CD14-positive monocyte (primary cell): ENCODE measurements around the gene IL5RA. TPM values are rescaled to one million over a fixed set of nuclear protein-coding genes. Genes with fewer than 3 reads are reported as not detected.
A peak's percentile ranks its signal among the peaks of the same experiment; 100 is the strongest.

Experiments
- DNase-seq, 3 donors: peaks; one replicate each; pipeline ENCODE4 v3.0.0-alpha.2; 2011 to 2022
- H2AFZ ChIP-seq: 2 replicates; pipeline ENCODE4 v1.6.0; 2012; ENCODE audit warnings: mild to moderate bottlenecking, low read depth, low read length, inconsistent platforms; ENCODE audit not compliant: insufficient read depth, poor library complexity, severe bottlenecking
- H3K27ac ChIP-seq, 2 donors: 1 replicate in 1 of 2; 2 replicates in 1 of 2; pipeline ENCODE4 v1.5.1; 2012 to 2013; ENCODE audit warnings: low read length in 2 of 2, control low read depth in 1 of 2, inconsistent platforms in 1 of 2, low read depth in 1 of 2, mild to moderate bottlenecking in 1 of 2
- H3K27me3 ChIP-seq, 2 donors: one replicate each; pipeline versions ENCODE4 v1.6.0 to v1.6.1; 2011 to 2013; ENCODE audit warnings: low read length in 2 of 2; ENCODE audit not compliant: control insufficient read depth in 2 of 2, insufficient read depth in 2 of 2
- H3K36me3 ChIP-seq, 2 donors: replicated peaks in 1 of 2; 1 replicate in 1 of 2; 2 replicates in 1 of 2; pipeline versions ENCODE4 v1.5.1 to v1.6.1; 2012 to 2013; ENCODE audit warnings: low read length in 2 of 2, control low read depth in 1 of 2, inconsistent platforms in 1 of 2, mild to moderate bottlenecking in 1 of 2; ENCODE audit not compliant: insufficient read depth in 2 of 2, control insufficient read depth in 1 of 2
- H3K4me1 ChIP-seq, 2 donors: 1 replicate in 1 of 2; 2 replicates in 1 of 2; pipeline versions ENCODE4 v1.5.1 to v1.6.1; 2012 to 2013; ENCODE audit warnings: low read length in 2 of 2, control low read depth in 1 of 2, inconsistent platforms in 1 of 2, mild to moderate bottlenecking in 1 of 2, moderate library complexity in 1 of 2; ENCODE audit not compliant: insufficient read depth in 2 of 2, control insufficient read depth in 1 of 2
- H3K4me2 ChIP-seq: replicated peaks from 2 replicates; pipeline ENCODE3; 2012; ENCODE audit warnings: low read length, moderate library complexity, mild to moderate bottlenecking; ENCODE audit not compliant: poor library complexity, severe bottlenecking; ENCODE audit errors: extremely low read depth
- H3K4me3 ChIP-seq, 3 experiments: fragments of 200-600 bp in 1 of 3; sonication (generic) in 1 of 3; replicated peaks in 1 of 3; 1 replicate in 2 of 3; 2 replicates in 1 of 3; pipeline ENCODE4 v1.5.1; 2011 to 2013; ENCODE audit warnings: low read length in 3 of 3, mild to moderate bottlenecking in 3 of 3, control low read depth in 2 of 3, low read depth in 2 of 3, inconsistent platforms in 1 of 3, moderate library complexity in 1 of 3
- H3K79me2 ChIP-seq: 2 replicates; pipeline ENCODE4 v1.6.0; 2012; ENCODE audit warnings: mild to moderate bottlenecking, control low read depth, inconsistent platforms, low read length, moderate library complexity; ENCODE audit not compliant: insufficient read depth
- H3K9ac ChIP-seq: 2 replicates; pipeline ENCODE4 v1.6.0; 2017; ENCODE audit warnings: low read length, mild to moderate bottlenecking; ENCODE audit not compliant: insufficient read depth, poor library complexity, severe bottlenecking
- H3K9me3 ChIP-seq, 2 donors: replicated peaks in 1 of 2; 1 replicate in 1 of 2; 2 replicates in 1 of 2; pipeline versions ENCODE4 v1.5.1 to v1.6.1; 2012 to 2013; ENCODE audit warnings: low read length in 2 of 2, control low read depth in 1 of 2; ENCODE audit not compliant: control insufficient read depth in 1 of 2, insufficient read depth in 1 of 2
- H4K20me1 ChIP-seq: 2 replicates; pipeline ENCODE4 v1.6.0; 2012; ENCODE audit warnings: mild to moderate bottlenecking, low read length, control low read depth, moderate library complexity; ENCODE audit not compliant: insufficient read depth
- H3K27ac Mint-ChIP-seq, 7 donors: one replicate each; pipeline ENCODE4 v1.8.0; 2020; ENCODE audit warnings: mild to moderate bottlenecking in 7 of 7, mixed read lengths in 7 of 7, moderate library complexity in 6 of 7, inconsistent platforms in 2 of 7
- H3K27me3 Mint-ChIP-seq, 3 donors: one replicate each; pipeline ENCODE4 v1.8.0; 2021 to 2022; ENCODE audit warnings: low read depth in 3 of 3, mild to moderate bottlenecking in 3 of 3, mixed read lengths in 3 of 3, moderate library complexity in 3 of 3, inconsistent platforms in 1 of 3
- H3K36me3 Mint-ChIP-seq, 2 donors: one replicate each; pipeline ENCODE4 v1.8.0; 2020; ENCODE audit warnings: mixed read lengths in 2 of 2, inconsistent platforms in 1 of 2, mild to moderate bottlenecking in 1 of 2
- H3K4me1 Mint-ChIP-seq: one replicate; pipeline ENCODE4 v1.8.0; 2020; ENCODE audit warnings: mild to moderate bottlenecking, mixed read lengths
- H3K4me3 Mint-ChIP-seq, 2 donors: one replicate each; pipeline ENCODE4 v1.8.0; 2020; ENCODE audit warnings: mild to moderate bottlenecking in 2 of 2, mixed read lengths in 2 of 2, moderate library complexity in 1 of 2
- H3K9me3 Mint-ChIP-seq, 7 donors: one replicate each; pipeline ENCODE4 v1.8.0; 2020 to 2022; ENCODE audit warnings: mixed read lengths in 7 of 7, mild to moderate bottlenecking in 6 of 7, moderate library complexity in 6 of 7, inconsistent platforms in 2 of 7
- CTCF ChIP-seq: fragments of 200-600 bp; IDR thresholded peaks from one replicate; pipeline ENCODE4 v1.8.0; 2022; ENCODE audit warnings: antibody characterized with exemption, mild to moderate bottlenecking
- WGBS: methylation state at CpG from one replicate; pipeline ENCODE4 v1.1.5; 2013; ENCODE audit warnings: missing lambda C conversion rate; ENCODE audit not compliant: insufficient coverage; 5-methylcytosine and 5-hydroxymethylcytosine counted together
- intact Hi-C, 2 donors: fragments of 100-400 bp; cut with micrococcal nuclease; formaldehyde crosslinking; loops; one replicate each; pipeline versions ENCODE4 v1.15.0 to v1.15.1; 2023
- polyA plus RNA-seq, 3 donors: library from polyadenylated mRNA; depleted of rRNA in 1 of 3; unstranded in 2 of 3; stranded (reverse) in 1 of 3; fragments of 300-500 nt in 2 of 3; fragments of >200 nt in 1 of 3; fragmentation: Illumina TruSeq in 2 of 3; gene quantifications; 1 replicate in 2 of 3; 2 replicates in 1 of 3; pipeline ENCODE4 v1.2.3, GENCODE V29; 2012 to 2021

The IL5RA gene
- polyA plus RNA-seq, 3 donors = not detected

- no peak overlapping the region for H3K9ac ChIP-seq
Observed at GRCh38 chr3:3109407-3110298, 521 bp downstream of the IL5RA start.

GRCh38 chr3:3107858-3108257, 2.3 kb downstream of the IL5RA start:
- no peak overlapping the region for H2AFZ ChIP-seq
- Mint-ChIP-seq H3K9me3 (peaks cover 0 to 2% (median 0%) of the 10 kb centered on the region in 7 donors), H3K4me1 (peaks cover 5% of the 10 kb centered on the region), H3K36me3 (no peaks in the 10 kb centered on the region), H3K4me3 (no peak overlapping the region), H3K27me3 (peaks cover 2 to 5% (median 4%) of the 10 kb centered on the region in 3 donors), H3K27ac (no peak overlapping the region)
- no peak for TF ChIP-seq CTCF
- WGBS = no CpG with 5 or more reads among the region's 3 CpGs
- no peak for DNase-seq
- no peaks in the 10 kb centered on the region for H3K27me3 ChIP-seq
- H3K4me2 ChIP-seq = no peak overlapping the region
- H3K27ac ChIP-seq = no peak overlapping the region
- no peaks in the 10 kb centered on the region for H3K9me3 ChIP-seq
- no peaks in the 10 kb centered on the region for H4K20me1 ChIP-seq
- H3K9ac ChIP-seq = no peak overlapping the region
- no peaks in the 10 kb centered on the region for H3K36me3 ChIP-seq
- no peak overlapping the region for H3K4me3 ChIP-seq
- no peaks in the 10 kb centered on the region for H3K79me2 ChIP-seq
- H3K4me1 ChIP-seq = no peaks in the 10 kb centered on the region
- intact Hi-C loops = no loop called here

More at GRCh38 chr3:3109407-3110298, 521 bp downstream of the IL5RA start:
- Mint-ChIP-seq H3K9me3 (peaks cover 0 to 3% (median 0%) of the 10 kb centered on the region in 7 donors), H3K4me1 (peaks cover 5% of the 10 kb centered on the region), H3K27ac (no peak overlapping the region), H3K4me3 (peak overlapping the region in 1 of 2 donors; percentile 30), H3K27me3 (peaks cover 2 to 5% (median 4%) of the 10 kb centered on the region in 3 donors), H3K36me3 (no peaks in the 10 kb centered on the region)
- no peak overlapping the region for H2AFZ ChIP-seq
- no peaks in the 10 kb centered on the region for H4K20me1 ChIP-seq
- DNase-seq = no peak
- no peak overlapping the region for H3K27ac ChIP-seq
- no peak overlapping the region for H3K4me2 ChIP-seq
- no peaks in the 10 kb centered on the region for H3K4me1 ChIP-seq
- no peaks in the 10 kb centered on the region for H3K9me3 ChIP-seq
- WGBS = 84% methylated on average over 6 of the region's 11 CpGs
- H3K27me3 ChIP-seq = no peaks in the 10 kb centered on the region
- H3K4me3 ChIP-seq = no peak overlapping the region
- H3K79me2 ChIP-seq = no peaks in the 10 kb centered on the region
- intact Hi-C loops = no loop called here
- no peaks in the 10 kb centered on the region for H3K36me3 ChIP-seq
- no peak for TF ChIP-seq CTCF
